Stimulated activated CD8-positive, alpha-beta memory T cell treated with anti-CD3 and anti-CD28 coated beads, Interleukin-7, amount 100 ng/mL, for 4 hours (primary cell): ENCODE results near the gene GPR17.

Experiments
- DNase-seq, 2 donors: peaks; one replicate each; pipeline ENCODE4 v3.0.0-alpha.2; 2020; ENCODE audit warnings: low read depth in 2 of 2

The GPR17 gene

DNA sequence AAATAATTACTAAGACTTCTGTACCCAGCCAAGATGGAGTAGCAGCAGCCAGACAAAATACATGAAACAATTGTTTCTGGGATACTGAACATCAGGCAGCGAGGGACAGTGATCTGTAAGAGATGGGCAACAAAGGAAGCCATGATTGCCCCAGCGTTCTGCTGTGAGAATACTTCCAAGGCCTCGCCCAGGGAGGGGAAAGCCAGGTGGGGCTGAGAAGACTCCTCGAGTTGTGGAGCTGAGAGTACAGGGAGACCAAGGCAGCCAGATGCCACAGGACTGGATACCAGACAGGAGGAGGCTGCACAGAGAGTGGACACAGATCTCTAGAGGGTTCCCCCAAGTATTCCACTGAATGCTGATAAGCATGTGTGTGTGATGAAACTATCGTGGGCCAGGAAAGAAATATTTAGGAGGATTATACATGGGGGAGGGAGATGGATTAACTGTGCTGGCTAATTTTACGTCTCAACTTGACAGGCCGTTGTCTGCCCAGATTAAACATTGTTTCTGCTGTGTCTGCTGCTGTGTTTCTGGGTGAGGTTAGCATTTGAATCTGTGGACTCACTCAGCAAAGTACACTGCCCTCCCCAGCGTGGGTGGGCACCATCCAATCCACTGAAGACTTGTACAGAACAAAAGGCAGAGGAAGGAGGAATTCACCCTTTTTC is 39.6 kb downstream of the GPR17 start:
- DNase-seq = no peak

DNA sequence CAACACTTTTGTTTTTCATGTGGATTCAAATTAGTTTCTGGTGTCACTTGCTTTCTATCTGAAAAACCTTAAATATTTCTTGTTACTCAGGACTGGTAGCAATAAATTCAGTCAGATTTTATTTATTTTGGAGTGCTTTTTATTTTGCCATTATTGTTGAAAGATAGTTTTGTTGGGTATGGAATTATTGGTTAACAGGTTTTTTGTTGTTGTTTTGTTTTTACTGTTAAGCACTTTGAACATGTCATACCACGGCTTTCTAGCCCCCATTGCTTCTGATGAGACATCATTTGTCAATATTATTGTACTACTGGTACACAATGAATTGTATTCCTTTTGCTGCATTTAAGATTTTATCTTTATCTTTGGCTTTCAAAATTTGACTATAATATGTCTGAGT is 42.5 kb downstream of the GPR17 start:
- DNase-seq = no peak

DNA sequence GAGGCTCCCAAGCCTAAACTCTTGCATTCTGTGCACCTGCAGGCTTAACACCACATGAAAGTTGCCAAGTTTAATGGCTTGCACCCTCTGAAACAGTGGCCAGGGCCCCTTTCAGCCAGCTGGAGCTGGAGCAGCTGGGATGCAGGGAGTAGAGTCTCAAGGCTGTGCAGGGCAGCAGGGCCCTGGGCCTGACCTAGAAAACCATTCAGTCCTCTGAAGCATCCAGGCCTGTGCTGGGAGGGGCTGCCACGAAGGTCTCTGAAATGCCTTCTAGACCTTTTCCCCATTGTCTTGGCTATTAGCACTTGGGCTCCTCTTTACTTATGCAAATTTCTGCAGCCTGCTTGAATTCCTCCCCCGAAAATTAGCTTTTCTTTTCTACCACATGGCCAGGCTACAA is 44.7 kb downstream of the GPR17 start:
- no peak for DNase-seq

DNA sequence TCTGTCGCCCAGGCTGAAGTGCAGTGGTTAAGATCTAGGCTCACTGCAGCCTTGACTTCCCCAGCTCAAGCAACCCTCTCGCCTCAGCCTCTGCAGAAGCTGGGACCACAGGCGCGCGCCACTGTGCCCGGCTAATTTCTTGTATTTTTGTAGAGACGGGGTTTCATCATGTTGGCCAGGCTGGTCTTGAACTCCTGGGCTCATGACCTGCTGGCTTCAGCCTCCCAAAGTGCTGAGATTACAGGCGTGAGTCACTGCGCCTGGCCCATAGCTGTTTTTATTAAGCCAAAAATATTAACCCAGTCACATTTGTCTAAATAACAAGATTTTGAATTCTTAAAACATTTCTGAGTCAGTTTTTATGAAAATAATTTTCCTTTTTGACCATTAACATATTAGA is 49.0 kb downstream of the GPR17 start:
- DNase-seq = no peak

DNA sequence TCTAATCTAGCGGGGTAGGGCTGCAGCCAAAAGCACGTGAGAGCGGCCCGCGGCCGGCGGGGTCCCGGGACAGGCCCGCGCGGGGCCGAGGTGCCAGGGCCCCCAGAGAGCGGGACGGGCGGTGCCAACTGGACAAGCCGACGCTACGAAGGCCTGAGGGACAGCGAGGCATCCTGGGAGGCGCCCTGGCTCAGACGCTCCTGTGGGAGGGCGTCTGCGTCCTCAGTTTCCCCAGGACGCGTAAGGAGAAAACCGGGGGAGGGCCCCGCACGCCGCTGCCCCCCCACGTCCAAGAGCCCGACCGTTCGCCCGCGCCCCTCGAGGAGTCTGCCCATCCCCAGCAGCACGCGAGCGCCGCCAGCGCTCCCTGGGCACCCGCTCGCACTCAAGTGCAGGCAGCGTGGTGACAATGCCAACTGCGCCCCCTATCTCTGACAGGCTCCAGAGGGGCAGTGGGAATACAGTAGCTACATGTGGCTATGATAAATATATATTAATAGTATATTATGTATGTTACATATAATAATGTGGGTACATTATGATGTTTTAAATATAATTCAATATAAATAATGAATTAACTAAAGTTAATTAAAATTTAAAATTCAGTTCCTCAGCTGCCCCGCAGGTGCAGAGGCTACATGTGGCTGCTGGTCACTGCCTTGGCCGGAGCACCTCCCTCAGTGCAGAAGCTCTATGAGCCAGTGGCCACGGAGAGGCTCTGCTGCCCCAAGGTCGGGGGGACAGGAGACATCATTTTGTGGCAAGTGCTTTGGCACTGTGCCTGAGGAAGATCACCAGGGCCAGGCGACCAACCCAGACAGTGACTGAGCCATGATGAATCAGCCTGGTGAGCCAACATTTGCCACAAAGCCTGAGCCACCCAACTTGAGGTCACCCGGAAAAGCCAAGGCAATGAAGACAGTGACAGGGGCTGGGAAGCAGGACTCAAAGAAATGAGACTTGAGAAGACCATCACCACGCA is 49.8 kb downstream of the GPR17 start:
- peak in 1 of 2 donors; percentile 18 for DNase-seq

DNA sequence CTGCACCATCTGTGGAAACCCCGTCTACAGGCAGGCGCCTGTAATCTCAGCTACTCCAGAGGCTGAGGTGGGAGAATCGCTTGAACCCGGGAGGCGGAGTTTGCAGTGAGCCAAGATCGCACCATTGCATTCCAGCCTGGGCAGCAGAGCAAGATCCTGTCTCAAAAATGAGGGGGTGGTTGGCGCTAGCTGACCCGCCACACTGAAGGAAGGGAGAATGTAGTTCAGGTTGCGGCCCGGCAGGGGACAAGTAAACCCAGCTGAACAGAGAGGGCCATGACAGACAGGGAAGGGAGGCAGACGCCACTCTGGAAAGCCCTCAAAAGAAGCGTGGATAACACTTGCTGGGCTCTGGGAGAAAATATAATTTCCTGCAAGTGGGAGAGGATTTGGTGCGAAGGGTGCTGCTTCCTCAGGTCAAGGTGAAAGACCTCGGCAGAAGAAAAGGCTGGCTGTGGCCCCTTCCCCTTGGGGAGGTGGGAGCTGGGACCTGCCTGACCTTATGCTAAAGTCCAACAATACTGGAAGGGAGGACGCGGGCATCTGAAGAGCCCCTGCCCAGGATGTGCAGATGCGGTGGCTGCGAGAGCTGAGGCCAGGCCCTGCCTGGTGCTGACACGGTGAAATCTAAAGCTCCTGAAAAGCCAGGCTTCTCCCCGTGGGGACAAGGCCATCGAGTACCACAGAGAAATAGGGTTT is 51.7 kb downstream of the GPR17 start:
- no peak for DNase-seq

DNA sequence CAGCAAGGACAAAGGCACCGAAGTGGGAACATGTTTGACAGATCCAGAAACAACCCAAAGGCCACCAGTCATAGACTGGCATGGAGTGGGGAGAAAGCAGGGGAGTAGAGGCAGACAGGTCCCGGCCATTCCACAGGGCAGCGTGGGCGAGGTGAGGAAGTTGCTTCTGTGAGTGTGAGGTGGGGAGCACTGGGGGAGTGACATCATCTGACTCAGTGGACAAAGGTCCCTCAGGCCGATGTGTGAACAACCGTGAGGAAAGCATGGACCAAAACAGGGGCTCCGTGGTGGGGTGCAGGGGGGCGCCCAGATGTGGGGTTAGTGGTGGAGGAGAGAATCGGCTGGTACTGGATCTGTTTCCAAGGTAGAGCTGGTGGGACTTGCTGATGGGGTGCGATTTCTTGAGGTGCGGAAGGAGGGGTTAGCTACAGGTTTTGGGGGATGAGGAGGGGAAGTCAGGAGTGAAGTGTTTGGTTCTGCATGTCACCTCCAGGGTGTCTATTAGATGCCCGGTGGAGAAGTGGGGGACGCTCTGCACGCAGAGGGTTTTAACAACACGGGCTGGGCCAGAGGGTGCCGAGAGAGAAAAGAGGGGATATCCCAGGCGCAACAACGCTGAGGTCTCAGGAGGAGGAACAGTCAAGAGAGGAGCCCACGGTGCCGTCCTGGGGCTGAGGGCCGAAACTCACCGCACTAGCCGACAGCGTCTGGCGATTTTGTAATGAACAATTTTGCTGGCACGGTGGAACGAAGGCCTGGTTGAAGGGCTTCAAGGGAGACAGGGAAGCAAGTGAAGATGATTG is 52.8 kb downstream of the GPR17 start:
- DNase-seq = no peak

DNA sequence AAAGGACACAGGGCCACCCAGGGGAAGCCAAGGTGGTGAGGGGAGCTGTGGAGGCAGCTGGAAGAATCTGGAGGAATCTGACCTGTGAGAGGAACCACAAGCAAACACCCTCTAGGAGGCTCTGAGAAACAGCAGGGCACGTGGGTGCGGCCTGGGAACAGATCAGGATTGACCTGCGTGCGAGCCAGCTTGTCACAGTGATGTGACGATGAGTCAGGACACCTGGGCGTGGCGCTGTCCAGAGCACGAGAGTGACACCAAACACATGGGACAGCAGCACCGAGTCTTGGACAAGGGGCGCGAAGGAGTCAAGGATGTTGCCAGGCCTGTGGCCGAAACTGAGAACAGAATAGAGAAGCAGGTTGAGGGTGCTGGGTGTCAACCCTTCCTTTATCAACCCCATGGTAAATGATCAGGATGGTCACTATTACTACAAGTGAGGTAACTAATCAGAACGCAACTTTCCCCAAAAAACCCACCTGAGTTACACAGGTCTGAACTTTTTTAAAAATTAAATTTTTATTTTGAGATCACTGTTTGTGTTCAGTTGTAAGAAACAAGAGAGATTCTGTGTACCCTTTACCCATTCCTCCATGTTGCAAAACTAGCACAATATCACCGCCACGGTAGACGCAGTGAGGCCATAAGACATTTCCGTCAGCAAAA is 54.7 kb downstream of the GPR17 start:
- peak in 1 of 2 donors; percentile 30 for DNase-seq

DNA sequence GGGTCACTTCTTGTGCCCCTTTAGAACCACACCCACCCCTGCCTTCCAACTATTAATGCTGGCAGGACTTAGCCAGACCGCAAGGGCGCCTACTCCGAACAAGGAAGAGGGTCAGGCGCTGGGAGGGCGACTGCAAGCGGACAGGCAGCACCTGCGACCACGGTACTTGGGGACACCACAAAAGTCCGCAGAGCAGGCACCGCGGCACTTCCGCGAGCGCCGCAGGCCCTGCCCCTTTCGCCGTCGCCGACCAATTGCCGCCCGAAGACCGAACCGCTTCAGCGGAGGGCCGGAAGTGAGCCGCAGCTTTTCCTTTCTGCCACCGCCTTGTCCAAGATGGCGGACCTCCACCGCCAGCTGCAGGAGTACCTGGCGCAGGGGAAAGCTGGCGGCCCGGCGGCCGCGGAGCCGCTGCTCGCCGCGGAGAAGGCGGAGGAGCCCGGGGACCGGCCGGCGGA is 55.3 kb downstream of the GPR17 start, which contains the start of gene SFT2D3:
SFT2D3 (plus strand) TSS at position 305 of the 458 bp plus-strand sequence; CDS start at position 337, 32 bp downstream.
- DNase-seq = peak; percentile 81 to 89

DNA sequence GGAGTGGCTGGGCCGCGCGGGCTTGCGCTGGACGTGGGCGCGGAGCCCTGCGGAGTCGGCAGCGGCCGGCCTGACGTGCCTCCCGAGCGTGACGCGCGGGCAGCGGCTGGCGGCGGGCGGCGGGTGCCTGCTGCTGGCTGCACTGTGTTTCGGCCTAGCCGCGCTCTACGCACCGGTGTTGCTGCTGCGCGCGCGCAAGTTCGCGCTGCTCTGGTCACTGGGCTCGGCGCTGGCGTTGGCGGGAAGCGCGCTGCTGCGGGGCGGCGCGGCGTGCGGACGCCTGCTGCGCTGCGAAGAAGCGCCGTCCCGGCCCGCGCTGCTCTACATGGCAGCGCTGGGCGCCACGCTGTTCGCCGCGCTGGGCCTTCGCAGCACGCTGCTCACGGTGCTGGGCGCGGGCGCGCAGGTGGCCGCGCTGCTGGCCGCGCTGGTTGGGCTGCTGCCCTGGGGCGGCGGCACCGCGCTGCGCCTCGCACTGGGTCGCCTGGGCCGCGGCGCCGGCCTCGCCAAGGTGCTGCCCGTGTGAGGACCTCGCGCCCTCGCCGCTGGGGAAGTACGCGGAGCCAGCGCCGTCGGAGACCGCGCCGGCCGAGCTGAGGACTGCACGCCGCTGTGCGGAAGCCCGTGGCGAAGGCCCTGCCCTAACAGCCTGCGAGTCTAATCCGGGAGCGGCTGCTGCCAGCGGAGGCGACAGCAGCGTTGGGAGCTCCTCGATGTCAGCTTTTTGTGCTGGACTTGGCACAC is 55.9 kb downstream of the GPR17 start:
- DNase-seq = peak; percentile 53 to 78
